Measurements from ENCODE around the gene PARP6.

PARP6 gene

GRCh38 chr15:72237853-72238224 lies 34.5 kb downstream of the PARP6 start:
- TF ChIP-seq CTCF (conservative IDR thresholded peaks at IDR 0.05; ENCODE audit: low read length) = no peak
- no peak for DNase-seq (ENCODE audit: low read depth)
- no peak overlapping the region for H3K4me3 ChIP-seq (ENCODE audit: low read length)

- peak; percentile 98 for DNase-seq (ENCODE audit: low read depth)
- no peak for TF ChIP-seq CTCF (conservative IDR thresholded peaks at IDR 0.05; ENCODE audit: low read length)
- H3K4me3 ChIP-seq (ENCODE audit: low read length) = peak overlapping the region; percentile 66
Measured at GRCh38 chr15:72237029-72237852, 35.1 kb downstream of the PARP6 start.

GRCh38 chr15:72236381-72237003 lies 35.9 kb downstream of the PARP6 start:
- TF ChIP-seq CTCF (conservative IDR thresholded peaks at IDR 0.05; ENCODE audit: low read length) = no peak
- H3K4me3 ChIP-seq (ENCODE audit: low read length) = peak overlapping the region; percentile 66
- DNase-seq (ENCODE audit: low read depth) = no peak

- no peak for DNase-seq (ENCODE audit: low read depth)
- H3K4me3 ChIP-seq (ENCODE audit: low read length) = no peak overlapping the region
- no peak for TF ChIP-seq CTCF (conservative IDR thresholded peaks at IDR 0.05; ENCODE audit: low read length)
Measured at GRCh38 chr15:72235298-72235697, 37.1 kb downstream of the PARP6 start.

GRCh38 chr15:72233769-72234168 lies 38.6 kb downstream of the PARP6 start:
- TF ChIP-seq CTCF (conservative IDR thresholded peaks at IDR 0.05; ENCODE audit: low read length) = no peak
- no peak overlapping the region for H3K4me3 ChIP-seq (ENCODE audit: low read length)
- no peak for DNase-seq (ENCODE audit: low read depth)

GRCh38 chr15:72231833-72232478 lies 40.4 kb downstream of the PARP6 start:
- peak; percentile 81 for DNase-seq (ENCODE audit: low read depth)
- H3K4me3 ChIP-seq (ENCODE audit: low read length) = peak overlapping the region; percentile 93
- TF ChIP-seq CTCF (conservative IDR thresholded peaks at IDR 0.05; ENCODE audit: low read length) = no peak
